WTC11 (cell line): ENCODE data around the gene KHK. TPM values are rescaled to one million over a fixed set of nuclear protein-coding genes. Genes with fewer than 3 reads are reported as not detected.
A peak's percentile ranks its signal among the peaks of the same experiment; 100 is the strongest.

ENCODE experiments used
- ATAC-seq: fragments of 200-7000 bp; cut with Tn5 transposase; 2 replicates; pipeline ENCODE4 v1.10.0; 2021; ENCODE audit warnings: mild to moderate bottlenecking, moderate library complexity
- CTCF ChIA-PET: fragments of 300-600 bp; sonication (Branson Sonifier 250); formaldehyde crosslinking; loops from one replicate; lab custom pipeline; 2021; ENCODE audit warnings: antibody characterized with exemption; lab: Charles Lee
- POLR2A ChIA-PET: fragments of 350-600 bp; sonication (Branson Sonifier 250); formaldehyde crosslinking; loops from one replicate; lab custom pipeline; 2021; ENCODE audit warnings: antibody characterized with exemption; lab: Charles Lee
- DNase-seq: peaks from one replicate; pipeline ENCODE4 v3.0.0; 2021; ENCODE audit warnings: low spot score
- H3K27ac Mint-ChIP-seq: 2 replicates; pipeline ENCODE4 v1.8.0; 2021; ENCODE audit warnings: mixed read lengths
- H3K27me3 Mint-ChIP-seq: 2 replicates; pipeline ENCODE4 v1.8.0; 2021; ENCODE audit warnings: low read depth, mild to moderate bottlenecking, moderate library complexity, mixed read lengths
- H3K36me3 Mint-ChIP-seq: 2 replicates; pipeline ENCODE4 v1.8.0; 2021; ENCODE audit warnings: mixed read lengths
- H3K4me1 Mint-ChIP-seq: 2 replicates; pipeline ENCODE4 v1.8.0; 2022; ENCODE audit warnings: mixed read lengths
- H3K4me3 Mint-ChIP-seq: 2 replicates; pipeline ENCODE4 v1.8.0; 2021; ENCODE audit warnings: mild to moderate bottlenecking, moderate library complexity, mixed read lengths
- H3K9me3 Mint-ChIP-seq: 2 replicates; pipeline ENCODE4 v1.8.0; 2021; ENCODE audit warnings: mixed read lengths
- CBFB ChIP-seq: sonication (generic); formaldehyde crosslinking; IDR thresholded peaks from 2 replicates; pipeline ENCODE4 v1.8.1; 2022; ENCODE audit warnings: mild to moderate bottlenecking, low read depth, missing genetic modification reagents
- FOXP4 ChIP-seq: sonication (generic); formaldehyde crosslinking; IDR thresholded peaks from 2 replicates; pipeline ENCODE4 v1.8.0; 2022; ENCODE audit warnings: mild to moderate bottlenecking, missing genetic modification reagents
- MAX ChIP-seq: sonication (generic); formaldehyde crosslinking; IDR thresholded peaks from 2 replicates; pipeline ENCODE4 v1.8.0; 2022; ENCODE audit warnings: mild to moderate bottlenecking, missing genetic modification reagents
- NR1H2 ChIP-seq: sonication (generic); formaldehyde crosslinking; IDR thresholded peaks from 2 replicates; pipeline ENCODE4 v1.9.0; 2021; ENCODE audit warnings: mild to moderate bottlenecking, moderate library complexity, missing genetic modification reagents
- OVOL2 ChIP-seq: fragments of 250-450 bp; sonication (Bioruptor Pico); IDR thresholded peaks from 2 replicates; pipeline ENCODE4 v1.9.0; 2021; ENCODE audit warnings: mild to moderate bottlenecking, borderline replicate concordance
- PRDM15 ChIP-seq: sonication (generic); formaldehyde crosslinking; IDR thresholded peaks from 2 replicates; pipeline ENCODE4 v1.8.0; 2022; ENCODE audit warnings: missing genetic modification reagents
- SMAD3 ChIP-seq: sonication (generic); formaldehyde crosslinking; IDR thresholded peaks from 2 replicates; pipeline ENCODE4 v1.8.0; 2022; ENCODE audit warnings: missing genetic modification reagents, mild to moderate bottlenecking, borderline replicate concordance
- TCF7 ChIP-seq: sonication (generic); formaldehyde crosslinking; IDR thresholded peaks from 2 replicates; pipeline ENCODE4 v1.8.0; 2022; ENCODE audit warnings: mild to moderate bottlenecking, low read depth, missing genetic modification reagents, moderate library complexity
- TEAD4 ChIP-seq: sonication (generic); formaldehyde crosslinking; IDR thresholded peaks from 2 replicates; pipeline ENCODE4 v1.8.0; 2022; ENCODE audit warnings: mild to moderate bottlenecking, missing genetic modification reagents
- ZNF121 ChIP-seq: sonication (generic); formaldehyde crosslinking; IDR thresholded peaks from 2 replicates; pipeline ENCODE4 v1.8.0; 2023; ENCODE audit warnings: missing genetic modification reagents
- ZNF317 ChIP-seq: sonication (generic); formaldehyde crosslinking; IDR thresholded peaks from 2 replicates; pipeline ENCODE4 v1.8.1; 2023; ENCODE audit warnings: low read depth, mild to moderate bottlenecking, moderate library complexity, missing genetic modification reagents, borderline replicate concordance
- total RNA-seq: library from RNA; stranded (reverse); gene quantifications from 3 replicates; pipeline ENCODE4 v1.2.3, GENCODE V29; 2021
- TF ChIP-seq, protein P1 (sequence below): sonication (generic); formaldehyde crosslinking; IDR thresholded peaks from 2 replicates; pipeline ENCODE4 v1.8.1; 2022; ENCODE audit warnings: mild to moderate bottlenecking, missing genetic modification reagents, moderate library complexity, borderline replicate concordance
- TF ChIP-seq, protein P2 (sequence below): fragments of 250-450 bp; sonication (Bioruptor Pico); IDR thresholded peaks from 2 replicates; pipeline ENCODE4 v1.9.0; 2021; ENCODE audit warnings: mild to moderate bottlenecking, borderline replicate concordance
- TF ChIP-seq, protein P3 (sequence below): fragments of 200-600 bp; IDR thresholded peaks from 2 replicates; pipeline ENCODE4 v1.8.0; 2022; ENCODE audit warnings: antibody characterized with exemption
- TF ChIP-seq, protein P4 (sequence below): sonication (generic); formaldehyde crosslinking; IDR thresholded peaks from 2 replicates; pipeline ENCODE4 v1.8.0; 2022; ENCODE audit warnings: mild to moderate bottlenecking, missing genetic modification reagents
- TF ChIP-seq, protein P5 (sequence below): sonication (generic); formaldehyde crosslinking; IDR thresholded peaks from 2 replicates; pipeline ENCODE4 v1.8.1; 2023; ENCODE audit warnings: mild to moderate bottlenecking, missing genetic modification reagents, moderate library complexity
- TF ChIP-seq, protein P6 (sequence below): sonication (generic); formaldehyde crosslinking; conservative IDR thresholded peaks from 2 replicates; pipeline ENCODE4 v1.8.1; 2022; ENCODE audit warnings: mild to moderate bottlenecking, missing genetic modification reagents

Gene KHK
- total RNA-seq, 1 experiment from 2014 or later = 17.4 TPM

DNA sequence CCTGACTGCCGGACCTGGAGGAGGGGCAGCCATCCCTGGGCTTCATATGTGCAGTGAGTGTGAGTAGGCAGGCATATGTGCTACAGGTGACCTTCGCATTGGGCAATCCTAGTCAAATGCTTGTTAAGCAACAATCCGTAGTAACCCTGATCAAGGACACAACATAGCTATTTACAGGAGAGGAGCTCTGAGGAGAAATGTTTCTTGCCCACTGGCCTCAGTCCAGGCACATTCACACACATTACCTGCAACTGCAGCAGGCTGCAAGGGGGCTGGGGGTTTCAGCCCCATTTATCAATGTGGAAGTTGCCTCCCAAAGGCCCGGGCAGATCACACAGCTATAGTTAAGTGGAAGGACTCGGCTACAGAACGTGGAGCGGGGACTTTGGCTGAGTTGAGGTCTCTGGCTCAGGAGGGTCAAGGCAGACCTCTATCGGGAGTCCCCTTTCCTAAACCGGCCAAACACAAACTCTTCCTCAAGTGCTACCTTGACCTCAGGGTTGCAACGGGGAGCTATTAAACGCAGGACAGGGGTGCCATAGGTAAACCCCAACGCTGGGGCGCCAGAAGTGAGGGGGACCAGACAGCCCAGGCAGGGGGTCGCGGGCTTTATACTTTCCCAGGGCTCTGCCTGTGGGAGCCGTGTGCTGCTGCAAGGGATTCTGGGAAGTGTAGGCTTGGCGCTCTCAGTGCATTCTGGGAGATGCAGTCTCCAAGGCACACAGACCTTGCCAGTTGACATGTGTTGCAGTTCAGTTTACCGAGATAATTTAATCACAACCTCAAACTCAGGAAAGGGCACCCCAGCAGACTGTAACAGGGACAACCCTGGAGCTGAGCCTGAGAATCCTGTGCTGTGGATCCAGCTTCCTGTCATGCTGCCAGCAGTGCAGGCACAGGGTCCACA, 9.4 kb downstream of the KHK start (continued):
- TF ChIP-seq, protein P1, sequence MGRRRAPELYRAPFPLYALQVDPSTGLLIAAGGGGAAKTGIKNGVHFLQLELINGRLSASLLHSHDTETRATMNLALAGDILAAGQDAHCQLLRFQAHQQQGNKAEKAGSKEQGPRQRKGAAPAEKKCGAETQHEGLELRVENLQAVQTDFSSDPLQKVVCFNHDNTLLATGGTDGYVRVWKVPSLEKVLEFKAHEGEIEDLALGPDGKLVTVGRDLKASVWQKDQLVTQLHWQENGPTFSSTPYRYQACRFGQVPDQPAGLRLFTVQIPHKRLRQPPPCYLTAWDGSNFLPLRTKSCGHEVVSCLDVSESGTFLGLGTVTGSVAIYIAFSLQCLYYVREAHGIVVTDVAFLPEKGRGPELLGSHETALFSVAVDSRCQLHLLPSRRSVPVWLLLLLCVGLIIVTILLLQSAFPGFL (CRISPR knock-in tag) = 0 out of 2 replicates have a peak, but pooled peaks have one; percentile 31
- TF ChIP-seq ZNF121 (CRISPR knock-in tag) = no peak
- TF ChIP-seq, all 79 proteins: peak for 4

- CTCF ChIA-PET = interaction anchor here (1.0 to 3.1 kb wide), 6 partner anchors 73 to 183 kb away, joined by 3 to 22 read pairs (median 4); no protein-coding TSS in a partner anchor
- no peaks in the 10 kb centered on the region for H3K9me3 Mint-ChIP-seq
- no peaks in the 10 kb centered on the region for H3K27me3 Mint-ChIP-seq
- H3K4me1 Mint-ChIP-seq = peaks cover 6% of the 10 kb centered on the region
- peak overlapping the region; percentile 27; the same call in 1 of the 2 replicates for H3K27ac Mint-ChIP-seq
- ATAC-seq = no peak
- POLR2A ChIA-PET = no interaction called here
- no peak for DNase-seq
- no peak overlapping the region for H3K4me3 Mint-ChIP-seq
- H3K36me3 Mint-ChIP-seq = no peaks in the 10 kb centered on the region
- TF ChIP-seq SMAD3 (CRISPR knock-in tag) = no peak
- TF ChIP-seq TCF7 (CRISPR knock-in tag) = no peak
- no peak for TF ChIP-seq ZNF317 (CRISPR knock-in tag)
- no peak for TF ChIP-seq CBFB (CRISPR knock-in tag)
- TF ChIP-seq, protein P2, sequence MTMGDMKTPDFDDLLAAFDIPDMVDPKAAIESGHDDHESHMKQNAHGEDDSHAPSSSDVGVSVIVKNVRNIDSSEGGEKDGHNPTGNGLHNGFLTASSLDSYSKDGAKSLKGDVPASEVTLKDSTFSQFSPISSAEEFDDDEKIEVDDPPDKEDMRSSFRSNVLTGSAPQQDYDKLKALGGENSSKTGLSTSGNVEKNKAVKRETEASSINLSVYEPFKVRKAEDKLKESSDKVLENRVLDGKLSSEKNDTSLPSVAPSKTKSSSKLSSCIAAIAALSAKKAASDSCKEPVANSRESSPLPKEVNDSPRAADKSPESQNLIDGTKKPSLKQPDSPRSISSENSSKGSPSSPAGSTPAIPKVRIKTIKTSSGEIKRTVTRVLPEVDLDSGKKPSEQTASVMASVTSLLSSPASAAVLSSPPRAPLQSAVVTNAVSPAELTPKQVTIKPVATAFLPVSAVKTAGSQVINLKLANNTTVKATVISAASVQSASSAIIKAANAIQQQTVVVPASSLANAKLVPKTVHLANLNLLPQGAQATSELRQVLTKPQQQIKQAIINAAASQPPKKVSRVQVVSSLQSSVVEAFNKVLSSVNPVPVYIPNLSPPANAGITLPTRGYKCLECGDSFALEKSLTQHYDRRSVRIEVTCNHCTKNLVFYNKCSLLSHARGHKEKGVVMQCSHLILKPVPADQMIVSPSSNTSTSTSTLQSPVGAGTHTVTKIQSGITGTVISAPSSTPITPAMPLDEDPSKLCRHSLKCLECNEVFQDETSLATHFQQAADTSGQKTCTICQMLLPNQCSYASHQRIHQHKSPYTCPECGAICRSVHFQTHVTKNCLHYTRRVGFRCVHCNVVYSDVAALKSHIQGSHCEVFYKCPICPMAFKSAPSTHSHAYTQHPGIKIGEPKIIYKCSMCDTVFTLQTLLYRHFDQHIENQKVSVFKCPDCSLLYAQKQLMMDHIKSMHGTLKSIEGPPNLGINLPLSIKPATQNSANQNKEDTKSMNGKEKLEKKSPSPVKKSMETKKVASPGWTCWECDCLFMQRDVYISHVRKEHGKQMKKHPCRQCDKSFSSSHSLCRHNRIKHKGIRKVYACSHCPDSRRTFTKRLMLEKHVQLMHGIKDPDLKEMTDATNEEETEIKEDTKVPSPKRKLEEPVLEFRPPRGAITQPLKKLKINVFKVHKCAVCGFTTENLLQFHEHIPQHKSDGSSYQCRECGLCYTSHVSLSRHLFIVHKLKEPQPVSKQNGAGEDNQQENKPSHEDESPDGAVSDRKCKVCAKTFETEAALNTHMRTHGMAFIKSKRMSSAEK (CRISPR knock-in tag) = no peak
- TF ChIP-seq TEAD4 (CRISPR knock-in tag) = no peak
- TF ChIP-seq, protein P3, sequence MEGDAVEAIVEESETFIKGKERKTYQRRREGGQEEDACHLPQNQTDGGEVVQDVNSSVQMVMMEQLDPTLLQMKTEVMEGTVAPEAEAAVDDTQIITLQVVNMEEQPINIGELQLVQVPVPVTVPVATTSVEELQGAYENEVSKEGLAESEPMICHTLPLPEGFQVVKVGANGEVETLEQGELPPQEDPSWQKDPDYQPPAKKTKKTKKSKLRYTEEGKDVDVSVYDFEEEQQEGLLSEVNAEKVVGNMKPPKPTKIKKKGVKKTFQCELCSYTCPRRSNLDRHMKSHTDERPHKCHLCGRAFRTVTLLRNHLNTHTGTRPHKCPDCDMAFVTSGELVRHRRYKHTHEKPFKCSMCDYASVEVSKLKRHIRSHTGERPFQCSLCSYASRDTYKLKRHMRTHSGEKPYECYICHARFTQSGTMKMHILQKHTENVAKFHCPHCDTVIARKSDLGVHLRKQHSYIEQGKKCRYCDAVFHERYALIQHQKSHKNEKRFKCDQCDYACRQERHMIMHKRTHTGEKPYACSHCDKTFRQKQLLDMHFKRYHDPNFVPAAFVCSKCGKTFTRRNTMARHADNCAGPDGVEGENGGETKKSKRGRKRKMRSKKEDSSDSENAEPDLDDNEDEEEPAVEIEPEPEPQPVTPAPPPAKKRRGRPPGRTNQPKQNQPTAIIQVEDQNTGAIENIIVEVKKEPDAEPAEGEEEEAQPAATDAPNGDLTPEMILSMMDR = no peak
- TF ChIP-seq, protein P4, sequence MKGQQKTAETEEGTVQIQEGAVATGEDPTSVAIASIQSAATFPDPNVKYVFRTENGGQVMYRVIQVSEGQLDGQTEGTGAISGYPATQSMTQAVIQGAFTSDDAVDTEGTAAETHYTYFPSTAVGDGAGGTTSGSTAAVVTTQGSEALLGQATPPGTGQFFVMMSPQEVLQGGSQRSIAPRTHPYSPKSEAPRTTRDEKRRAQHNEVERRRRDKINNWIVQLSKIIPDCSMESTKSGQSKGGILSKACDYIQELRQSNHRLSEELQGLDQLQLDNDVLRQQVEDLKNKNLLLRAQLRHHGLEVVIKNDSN (CRISPR knock-in tag) = no peak
- TF ChIP-seq, protein P5, sequence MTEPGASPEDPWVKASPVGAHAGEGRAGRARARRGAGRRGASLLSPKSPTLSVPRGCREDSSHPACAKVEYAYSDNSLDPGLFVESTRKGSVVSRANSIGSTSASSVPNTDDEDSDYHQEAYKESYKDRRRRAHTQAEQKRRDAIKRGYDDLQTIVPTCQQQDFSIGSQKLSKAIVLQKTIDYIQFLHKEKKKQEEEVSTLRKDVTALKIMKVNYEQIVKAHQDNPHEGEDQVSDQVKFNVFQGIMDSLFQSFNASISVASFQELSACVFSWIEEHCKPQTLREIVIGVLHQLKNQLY (CRISPR knock-in tag) = no peak
- no peak for TF ChIP-seq MAX
- TF ChIP-seq, protein P6, sequence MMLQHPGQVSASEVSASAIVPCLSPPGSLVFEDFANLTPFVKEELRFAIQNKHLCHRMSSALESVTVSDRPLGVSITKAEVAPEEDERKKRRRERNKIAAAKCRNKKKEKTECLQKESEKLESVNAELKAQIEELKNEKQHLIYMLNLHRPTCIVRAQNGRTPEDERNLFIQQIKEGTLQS (CRISPR knock-in tag) = no peak
- TF ChIP-seq PRDM15 = no peak
- TF ChIP-seq FOXP4 (CRISPR knock-in tag) = no peak
- TF ChIP-seq OVOL2 (CRISPR knock-in tag) = no peak
- TF ChIP-seq NR1H2 = no peak
Measured at GRCh38 chr2:27096748-27097297, 10.3 kb downstream of the KHK start.
